Liver (tissue), 9 donors: ENCODE results near the gene EPB41L1. TPM values are rescaled to one million over a fixed set of nuclear protein-coding genes. Genes with fewer than 3 reads are reported as not detected.

ENCODE experiments used
- DNase-seq: peaks from one replicate; pipeline ENCODE4 v3.0.0-alpha.2; 2017; ENCODE audit warnings: low spot score
- H3K27ac ChIP-seq, 2 donors: one replicate each; pipeline ENCODE4 v1.7.0; 2013; ENCODE audit warnings: inconsistent platforms in 2 of 2, low read length in 2 of 2, control low read depth in 1 of 2, low read depth in 1 of 2, mild to moderate bottlenecking in 1 of 2
- H3K27me3 ChIP-seq, 4 donors: one replicate each; pipeline versions ENCODE4 v1.6.1 to v1.7.0; 2013; ENCODE audit warnings: low read length in 3 of 4, inconsistent platforms in 1 of 4, mild to moderate bottlenecking in 1 of 4, moderate library complexity in 1 of 4; ENCODE audit not compliant: control insufficient read depth in 4 of 4, insufficient read depth in 4 of 4
- H3K36me3 ChIP-seq, 4 donors: one replicate each; pipeline versions ENCODE4 v1.6.1 to v1.7.0; 2013; ENCODE audit warnings: low read length in 3 of 4, mild to moderate bottlenecking in 3 of 4, low read depth in 1 of 4, moderate library complexity in 1 of 4; ENCODE audit not compliant: control insufficient read depth in 4 of 4, insufficient read depth in 3 of 4
- H3K4me1 ChIP-seq, 4 donors: one replicate each; pipeline versions ENCODE4 v1.6.1 to v1.7.0; 2013; ENCODE audit warnings: low read length in 3 of 4, mild to moderate bottlenecking in 3 of 4, moderate library complexity in 1 of 4; ENCODE audit not compliant: control insufficient read depth in 4 of 4, insufficient read depth in 4 of 4
- H3K4me3 ChIP-seq, 3 donors: one replicate each; pipeline versions ENCODE4 v1.6.1 to v1.7.0; 2013; ENCODE audit warnings: low read length in 3 of 3, control low read depth in 1 of 3, low read depth in 1 of 3, mild to moderate bottlenecking in 1 of 3
- H3K9ac ChIP-seq, 2 donors: one replicate each; pipeline ENCODE4 v1.7.0; 2013; ENCODE audit warnings: low read length in 2 of 2, mild to moderate bottlenecking in 2 of 2, moderate library complexity in 2 of 2, control low read depth in 1 of 2, low read depth in 1 of 2
- H3K9me3 ChIP-seq, 4 donors: one replicate each; pipeline versions ENCODE4 v1.6.1 to v1.7.0; 2013; ENCODE audit warnings: low read length in 3 of 4; ENCODE audit not compliant: control insufficient read depth in 4 of 4
- CTCF ChIP-seq: fragments of 150-350 bp; IDR thresholded peaks from 2 replicates; pipeline ENCODE4 v1.5.1; 2017; ENCODE audit warnings: improper control_type of control experiment, low read depth, low read length; ENCODE audit not compliant: missing input control
- EGR1 ChIP-seq, 2 donors: IDR thresholded peaks; 2 replicates each; pipeline ENCODE4 v1.6.1; 2016 to 2018; ENCODE audit warnings: antibody characterized with exemption in 2 of 2, low read depth in 2 of 2
- FOXA1 ChIP-seq: IDR thresholded peaks from 2 replicates; pipeline ENCODE4 v1.6.1; 2016; ENCODE audit warnings: antibody characterized with exemption
- FOXA2 ChIP-seq: IDR thresholded peaks from 2 replicates; pipeline ENCODE4 v1.6.1; 2016; ENCODE audit warnings: antibody characterized with exemption
- GABPA ChIP-seq, 2 donors: IDR thresholded peaks in 1 of 2; conservative IDR thresholded peaks in 1 of 2; 2 replicates each; pipeline ENCODE4 v1.6.1; 2016; ENCODE audit warnings: antibody characterized with exemption in 2 of 2, mild to moderate bottlenecking in 1 of 2, moderate library complexity in 1 of 2
- HNF4A ChIP-seq, 2 donors: conservative IDR thresholded peaks; 2 replicates each; pipeline ENCODE4 v1.6.1; 2016; ENCODE audit warnings: antibody characterized with exemption in 2 of 2, mild to moderate bottlenecking in 2 of 2
- HNF4G ChIP-seq: IDR thresholded peaks from 2 replicates; pipeline ENCODE4 v1.6.1; 2016; ENCODE audit warnings: antibody characterized with exemption
- JUND ChIP-seq, 2 donors: IDR thresholded peaks; 2 replicates each; pipeline ENCODE4 v1.6.1; 2016; ENCODE audit warnings: antibody characterized with exemption in 2 of 2
- MAX ChIP-seq: IDR thresholded peaks from 2 replicates; pipeline ENCODE4 v1.6.1; 2016; ENCODE audit warnings: antibody characterized with exemption
- NR2F2 ChIP-seq: IDR thresholded peaks from 2 replicates; pipeline ENCODE4 v1.6.1; 2016; ENCODE audit warnings: antibody characterized with exemption
- RAD21 ChIP-seq, 2 donors: IDR thresholded peaks; 2 replicates each; pipeline ENCODE4 v1.6.1; 2016; ENCODE audit warnings: antibody characterized with exemption in 2 of 2, mild to moderate bottlenecking in 2 of 2
- RXRA ChIP-seq, 2 donors: IDR thresholded peaks; 2 replicates each; pipeline ENCODE4 v1.6.1; 2017 to 2018; ENCODE audit warnings: antibody characterized with exemption in 2 of 2, mild to moderate bottlenecking in 1 of 2
- SP1 ChIP-seq: IDR thresholded peaks from 2 replicates; pipeline ENCODE4 v1.6.1; 2018; ENCODE audit warnings: antibody characterized with exemption, mild to moderate bottlenecking
- TAF1 ChIP-seq: conservative IDR thresholded peaks from 2 replicates; pipeline ENCODE4 v1.6.1; 2016; ENCODE audit warnings: antibody characterized with exemption, mild to moderate bottlenecking
- YY1 ChIP-seq: IDR thresholded peaks from 2 replicates; pipeline ENCODE4 v1.6.1; 2016; ENCODE audit warnings: antibody characterized with exemption, mild to moderate bottlenecking
- WGBS: extraction: QIAGEN DNeasy Blood & Tissue Kit; methylation state at CpG from one replicate; pipeline ENCODE4 v1.1.7; 2013; 5-methylcytosine and 5-hydroxymethylcytosine counted together
- polyA plus RNA-seq, 2 donors: library from polyadenylated mRNA; stranded (reverse) in 1 of 2; unstranded in 1 of 2; fragments of 200-250 nt in 1 of 2; fragments of >200 nt in 1 of 2; fragmentation: Nextera tagmentation in 1 of 2; extraction: Ambion mirVana in 1 of 2; gene quantifications; one replicate each; pipeline versions ENCODE4 v1.2.1 to v1.2.3, GENCODE V29; 2013 to 2015
- total RNA-seq, 2 donors: library from RNA; depleted of rRNA; stranded (reverse); fragments of >200 nt; gene quantifications; one replicate each; pipeline ENCODE4 v1.2.3, GENCODE V29; 2014
- TF ChIP-seq, protein P1 (sequence below): IDR thresholded peaks from 2 replicates; pipeline ENCODE4 v1.6.1; 2016; ENCODE audit warnings: antibody characterized with exemption, mild to moderate bottlenecking
- TF ChIP-seq, protein P2 (sequence below): IDR thresholded peaks from 2 replicates; pipeline ENCODE4 v1.6.1; 2016; ENCODE audit warnings: antibody characterized with exemption
- TF ChIP-seq, protein P3 (sequence below): IDR thresholded peaks from 2 replicates; pipeline ENCODE4 v1.6.1; 2016; ENCODE audit warnings: antibody characterized with exemption
- donor health status: healthy.
- donor health status: healthy.
- donor health status: healthy.
- donor health status: healthy.
- donor health status: healthy.

Gene EPB41L1
- total and polyA plus RNA-seq, 4 donors = 2.4 to 11.9 (median 4.3) TPM

GRCh38 chr20:36130390-36130789, 24.1 kb upstream of the EPB41L1 start:
- WGBS = 78% methylated on average over 6 of the region's 6 CpGs
- Histone ChIP-seq H3K4me1 (no peaks in the 10 kb centered on the region), H3K9me3 (no peaks in the 10 kb centered on the region), H3K27ac (no peak overlapping the region), H3K27me3 (no peaks in the 10 kb centered on the region), H3K36me3 (no peaks in the 10 kb centered on the region), H3K4me3 (no peak overlapping the region), H3K9ac (no peak overlapping the region)
- DNase-seq = no peak
- TF ChIP-seq YY1 (no peak), JUND (IDR thresholded peaks at IDR 0.05) (no peak), FOXA2 (no peak)
- TF ChIP-seq, protein P1, sequence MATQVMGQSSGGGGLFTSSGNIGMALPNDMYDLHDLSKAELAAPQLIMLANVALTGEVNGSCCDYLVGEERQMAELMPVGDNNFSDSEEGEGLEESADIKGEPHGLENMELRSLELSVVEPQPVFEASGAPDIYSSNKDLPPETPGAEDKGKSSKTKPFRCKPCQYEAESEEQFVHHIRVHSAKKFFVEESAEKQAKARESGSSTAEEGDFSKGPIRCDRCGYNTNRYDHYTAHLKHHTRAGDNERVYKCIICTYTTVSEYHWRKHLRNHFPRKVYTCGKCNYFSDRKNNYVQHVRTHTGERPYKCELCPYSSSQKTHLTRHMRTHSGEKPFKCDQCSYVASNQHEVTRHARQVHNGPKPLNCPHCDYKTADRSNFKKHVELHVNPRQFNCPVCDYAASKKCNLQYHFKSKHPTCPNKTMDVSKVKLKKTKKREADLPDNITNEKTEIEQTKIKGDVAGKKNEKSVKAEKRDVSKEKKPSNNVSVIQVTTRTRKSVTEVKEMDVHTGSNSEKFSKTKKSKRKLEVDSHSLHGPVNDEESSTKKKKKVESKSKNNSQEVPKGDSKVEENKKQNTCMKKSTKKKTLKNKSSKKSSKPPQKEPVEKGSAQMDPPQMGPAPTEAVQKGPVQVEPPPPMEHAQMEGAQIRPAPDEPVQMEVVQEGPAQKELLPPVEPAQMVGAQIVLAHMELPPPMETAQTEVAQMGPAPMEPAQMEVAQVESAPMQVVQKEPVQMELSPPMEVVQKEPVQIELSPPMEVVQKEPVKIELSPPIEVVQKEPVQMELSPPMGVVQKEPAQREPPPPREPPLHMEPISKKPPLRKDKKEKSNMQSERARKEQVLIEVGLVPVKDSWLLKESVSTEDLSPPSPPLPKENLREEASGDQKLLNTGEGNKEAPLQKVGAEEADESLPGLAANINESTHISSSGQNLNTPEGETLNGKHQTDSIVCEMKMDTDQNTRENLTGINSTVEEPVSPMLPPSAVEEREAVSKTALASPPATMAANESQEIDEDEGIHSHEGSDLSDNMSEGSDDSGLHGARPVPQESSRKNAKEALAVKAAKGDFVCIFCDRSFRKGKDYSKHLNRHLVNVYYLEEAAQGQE = no peak

DNA sequence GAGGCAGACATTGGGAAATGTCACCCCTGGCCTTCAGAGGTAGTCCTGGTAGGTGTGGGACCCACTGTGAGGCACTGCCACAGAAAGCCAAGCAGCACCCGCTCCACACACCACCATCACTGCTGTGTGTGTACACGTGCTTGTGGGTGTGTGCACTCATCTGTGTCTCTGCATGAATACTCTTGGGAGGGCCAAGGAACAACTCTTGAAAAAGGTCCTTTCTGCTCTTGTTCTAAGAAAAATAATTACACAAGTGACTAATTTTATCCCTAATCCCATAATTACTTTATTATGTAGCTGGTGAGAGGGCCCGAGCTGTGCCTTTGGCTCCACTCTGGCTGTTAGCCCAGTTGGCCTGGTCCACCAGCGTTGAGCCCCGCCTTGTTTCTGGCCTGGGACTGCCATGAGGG, 21.7 kb upstream of the EPB41L1 start:
- no peak overlapping the region for H3K9ac ChIP-seq
- H3K4me3 ChIP-seq = no peak overlapping the region
- H3K27ac ChIP-seq = no peak overlapping the region
- no peaks in the 10 kb centered on the region for H3K4me1 ChIP-seq
- no peak for DNase-seq
- WGBS = 94% methylated on average over 5 of the region's 5 CpGs
- H3K36me3 ChIP-seq = no peaks in the 10 kb centered on the region
- H3K9me3 ChIP-seq = no peaks in the 10 kb centered on the region
- TF ChIP-seq FOXA1 (no peak), JUND (IDR thresholded peaks at IDR 0.05) (no peak), TAF1 (no peak), CTCF (no peak), SP1 (no peak), HNF4A (conservative IDR thresholded peaks at IDR 0.05) (no peak), MAX (no peak), NR2F2 (no peak), EGR1 (IDR thresholded peaks at IDR 0.05; ENCODE audit: low read depth in 2 of 2) (no peak), RAD21 (IDR thresholded peaks at IDR 0.05) (no peak), HNF4G (no peak), FOXA2 (no peak), YY1 (no peak), GABPA (IDR thresholded peaks at IDR 0.05 in 1 of 2, conservative IDR thresholded peaks at IDR 0.05 in 1 of 2) (no peak), RXRA (IDR thresholded peaks at IDR 0.05) (no peak)
- TF ChIP-seq, protein P2, sequence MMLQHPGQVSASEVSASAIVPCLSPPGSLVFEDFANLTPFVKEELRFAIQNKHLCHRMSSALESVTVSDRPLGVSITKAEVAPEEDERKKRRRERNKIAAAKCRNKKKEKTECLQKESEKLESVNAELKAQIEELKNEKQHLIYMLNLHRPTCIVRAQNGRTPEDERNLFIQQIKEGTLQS = no peak
- TF ChIP-seq, protein P3, sequence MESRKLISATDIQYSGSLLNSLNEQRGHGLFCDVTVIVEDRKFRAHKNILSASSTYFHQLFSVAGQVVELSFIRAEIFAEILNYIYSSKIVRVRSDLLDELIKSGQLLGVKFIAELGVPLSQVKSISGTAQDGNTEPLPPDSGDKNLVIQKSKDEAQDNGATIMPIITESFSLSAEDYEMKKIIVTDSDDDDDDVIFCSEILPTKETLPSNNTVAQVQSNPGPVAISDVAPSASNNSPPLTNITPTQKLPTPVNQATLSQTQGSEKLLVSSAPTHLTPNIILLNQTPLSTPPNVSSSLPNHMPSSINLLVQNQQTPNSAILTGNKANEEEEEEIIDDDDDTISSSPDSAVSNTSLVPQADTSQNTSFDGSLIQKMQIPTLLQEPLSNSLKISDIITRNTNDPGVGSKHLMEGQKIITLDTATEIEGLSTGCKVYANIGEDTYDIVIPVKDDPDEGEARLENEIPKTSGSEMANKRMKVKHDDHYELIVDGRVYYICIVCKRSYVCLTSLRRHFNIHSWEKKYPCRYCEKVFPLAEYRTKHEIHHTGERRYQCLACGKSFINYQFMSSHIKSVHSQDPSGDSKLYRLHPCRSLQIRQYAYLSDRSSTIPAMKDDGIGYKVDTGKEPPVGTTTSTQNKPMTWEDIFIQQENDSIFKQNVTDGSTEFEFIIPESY = no peak
- TF ChIP-seq, protein P1 = no peak
- H3K27me3 ChIP-seq = no peaks in the 10 kb centered on the region
